ENCODE data around the gene ZDHHC11. TPM values are rescaled to one million over a fixed set of nuclear protein-coding genes. Genes with fewer than 3 reads are reported as not detected.
A peak's percentile ranks its signal among the peaks of the same experiment; 100 is the strongest.
"Not testable (repeated sequence)": the region's sequence is repeated elsewhere in the genome, so short reads cannot be mapped to it uniquely, and the experiment has no call there.

ZDHHC11 gene
- total RNA-seq, 1 donor from 2014 or later: 47.6 TPM

DNA sequence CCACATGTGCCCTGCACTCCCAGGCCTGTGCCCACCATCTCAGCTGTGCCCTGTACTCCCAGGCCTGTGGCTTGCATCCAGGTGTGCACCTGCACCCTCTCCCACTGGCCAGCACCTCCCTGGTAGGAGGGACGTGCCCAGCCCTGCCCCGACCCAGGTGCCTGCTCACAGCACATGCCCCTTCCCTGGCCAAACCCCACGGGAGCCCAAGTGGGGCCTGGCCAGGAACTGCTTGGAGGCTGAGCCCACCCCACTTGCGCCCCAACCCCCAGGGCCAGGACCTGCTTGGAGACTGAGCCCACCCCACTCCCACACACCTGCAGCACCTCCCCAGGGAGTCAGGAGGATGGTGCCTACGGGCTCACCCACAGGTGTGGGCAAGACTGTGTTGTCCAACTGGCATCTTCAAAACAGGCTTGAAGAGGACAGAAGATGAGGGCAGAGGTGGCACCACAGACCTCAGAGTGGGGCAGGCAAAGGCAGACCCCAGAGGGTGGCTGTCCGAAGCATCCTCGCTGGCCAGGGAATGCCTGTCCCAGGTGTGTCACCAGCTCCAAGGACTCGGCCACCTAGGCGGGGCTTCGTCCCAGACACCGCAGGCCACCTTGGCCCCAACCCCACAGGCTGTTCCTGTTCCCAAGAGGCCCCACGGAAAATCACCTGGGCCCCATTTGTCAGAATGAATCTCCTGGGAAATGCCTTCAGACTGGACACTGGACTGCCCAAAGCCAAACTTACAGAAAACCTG lies 77.1 kb downstream of the ZDHHC11 start:
- H3K27ac Mint-ChIP-seq: no peak overlapping the region
- TF ChIP-seq, protein P1, sequence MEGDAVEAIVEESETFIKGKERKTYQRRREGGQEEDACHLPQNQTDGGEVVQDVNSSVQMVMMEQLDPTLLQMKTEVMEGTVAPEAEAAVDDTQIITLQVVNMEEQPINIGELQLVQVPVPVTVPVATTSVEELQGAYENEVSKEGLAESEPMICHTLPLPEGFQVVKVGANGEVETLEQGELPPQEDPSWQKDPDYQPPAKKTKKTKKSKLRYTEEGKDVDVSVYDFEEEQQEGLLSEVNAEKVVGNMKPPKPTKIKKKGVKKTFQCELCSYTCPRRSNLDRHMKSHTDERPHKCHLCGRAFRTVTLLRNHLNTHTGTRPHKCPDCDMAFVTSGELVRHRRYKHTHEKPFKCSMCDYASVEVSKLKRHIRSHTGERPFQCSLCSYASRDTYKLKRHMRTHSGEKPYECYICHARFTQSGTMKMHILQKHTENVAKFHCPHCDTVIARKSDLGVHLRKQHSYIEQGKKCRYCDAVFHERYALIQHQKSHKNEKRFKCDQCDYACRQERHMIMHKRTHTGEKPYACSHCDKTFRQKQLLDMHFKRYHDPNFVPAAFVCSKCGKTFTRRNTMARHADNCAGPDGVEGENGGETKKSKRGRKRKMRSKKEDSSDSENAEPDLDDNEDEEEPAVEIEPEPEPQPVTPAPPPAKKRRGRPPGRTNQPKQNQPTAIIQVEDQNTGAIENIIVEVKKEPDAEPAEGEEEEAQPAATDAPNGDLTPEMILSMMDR (IDR thresholded peaks at IDR 0.05; ENCODE audit: unreplicated experiment): no peak
- no peak overlapping the region for H3K4me3 Mint-ChIP-seq (ENCODE audit: low read depth)
- H3K4me1 Mint-ChIP-seq (ENCODE audit: low read depth): no peaks in the 10 kb centered on the region
- no peak for DNase-seq (ENCODE audit: low spot score, unreplicated experiment)
- peaks cover 3% of the 10 kb centered on the region for H3K9me3 Mint-ChIP-seq (ENCODE audit: low read depth)
- H3K27me3 Mint-ChIP-seq: peaks cover 4% of the 10 kb centered on the region
- H3K36me3 Mint-ChIP-seq (ENCODE audit: insufficient read depth): peaks cover 2% of the 10 kb centered on the region

GRCh38 chr5:772931-773330 lies 77.9 kb downstream of the ZDHHC11 start:
- H3K9me3 Mint-ChIP-seq (ENCODE audit: low read depth); H3K27ac Mint-ChIP-seq; H3K36me3 Mint-ChIP-seq (ENCODE audit: insufficient read depth); H3K27me3 Mint-ChIP-seq; DNase-seq (ENCODE audit: low spot score, unreplicated experiment); H3K4me3 Mint-ChIP-seq (ENCODE audit: low read depth); H3K4me1 Mint-ChIP-seq (ENCODE audit: low read depth): not testable (repeated sequence)

DNA sequence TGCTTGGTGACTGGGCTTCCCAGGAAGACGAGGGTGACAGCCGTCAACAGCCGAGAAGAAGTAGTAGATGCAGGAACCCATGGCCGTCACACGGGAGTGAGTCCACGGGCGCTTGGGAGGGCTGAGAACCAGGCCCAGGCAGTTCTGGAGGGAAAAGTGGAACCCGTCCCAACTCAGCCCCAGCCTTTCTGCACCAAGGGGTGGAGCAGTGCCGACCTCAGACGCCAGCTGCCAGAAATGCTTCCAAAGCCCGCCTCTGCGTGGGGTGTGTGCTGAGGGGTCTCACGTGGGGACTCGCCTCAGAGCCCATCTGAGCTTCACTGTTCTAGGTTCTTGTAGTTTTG lies 78.3 kb downstream of the ZDHHC11 start:
- H3K4me3 Mint-ChIP-seq (ENCODE audit: low read depth); H3K36me3 Mint-ChIP-seq (ENCODE audit: insufficient read depth); H3K27me3 Mint-ChIP-seq; H3K4me1 Mint-ChIP-seq (ENCODE audit: low read depth); H3K9me3 Mint-ChIP-seq (ENCODE audit: low read depth); H3K27ac Mint-ChIP-seq; DNase-seq (ENCODE audit: low spot score, unreplicated experiment): not testable (repeated sequence)

GRCh38 chr5:771841-772546 lies 78.8 kb downstream of the ZDHHC11 start:
- H3K9me3 Mint-ChIP-seq (ENCODE audit: low read depth); H3K27ac Mint-ChIP-seq; H3K36me3 Mint-ChIP-seq (ENCODE audit: insufficient read depth); DNase-seq (ENCODE audit: low spot score, unreplicated experiment); H3K27me3 Mint-ChIP-seq; H3K4me3 Mint-ChIP-seq (ENCODE audit: low read depth); H3K4me1 Mint-ChIP-seq (ENCODE audit: low read depth): not testable (repeated sequence)

- not testable (repeated sequence) for H3K27me3 Mint-ChIP-seq; H3K36me3 Mint-ChIP-seq (ENCODE audit: insufficient read depth); H3K4me3 Mint-ChIP-seq (ENCODE audit: low read depth); DNase-seq (ENCODE audit: low spot score, unreplicated experiment); H3K9me3 Mint-ChIP-seq (ENCODE audit: low read depth); H3K4me1 Mint-ChIP-seq (ENCODE audit: low read depth)
- H3K27ac Mint-ChIP-seq: peak overlapping the region; percentile 90
These were observed 79.6 kb downstream of the ZDHHC11 start for GRCh38 chr5:771087-771781.

DNA sequence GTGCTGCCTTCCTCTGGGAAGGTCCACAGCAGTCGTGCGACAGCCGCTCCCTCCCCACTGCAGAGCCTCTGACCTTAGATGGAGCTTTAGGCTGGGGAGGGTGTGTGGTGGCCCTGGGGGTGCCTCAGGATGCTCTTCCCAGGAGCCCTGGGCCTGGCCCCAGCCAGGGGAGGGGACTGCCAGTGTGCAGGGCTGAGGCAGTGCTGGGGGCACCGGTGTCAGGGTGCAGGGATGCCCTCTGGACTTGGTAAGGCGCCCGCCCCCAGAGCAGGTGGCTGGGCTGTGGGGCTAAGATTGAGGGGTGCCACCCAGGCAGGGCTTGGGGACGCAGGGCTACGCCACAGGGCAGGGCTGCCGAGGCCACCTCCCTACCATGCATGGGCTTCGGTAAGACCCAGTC lies 80.2 kb downstream of the ZDHHC11 start:
- not testable (repeated sequence) for DNase-seq (ENCODE audit: low spot score, unreplicated experiment); H3K36me3 Mint-ChIP-seq (ENCODE audit: insufficient read depth); H3K27ac Mint-ChIP-seq; H3K27me3 Mint-ChIP-seq; H3K4me3 Mint-ChIP-seq (ENCODE audit: low read depth); H3K4me1 Mint-ChIP-seq (ENCODE audit: low read depth); H3K9me3 Mint-ChIP-seq (ENCODE audit: low read depth)

DNA sequence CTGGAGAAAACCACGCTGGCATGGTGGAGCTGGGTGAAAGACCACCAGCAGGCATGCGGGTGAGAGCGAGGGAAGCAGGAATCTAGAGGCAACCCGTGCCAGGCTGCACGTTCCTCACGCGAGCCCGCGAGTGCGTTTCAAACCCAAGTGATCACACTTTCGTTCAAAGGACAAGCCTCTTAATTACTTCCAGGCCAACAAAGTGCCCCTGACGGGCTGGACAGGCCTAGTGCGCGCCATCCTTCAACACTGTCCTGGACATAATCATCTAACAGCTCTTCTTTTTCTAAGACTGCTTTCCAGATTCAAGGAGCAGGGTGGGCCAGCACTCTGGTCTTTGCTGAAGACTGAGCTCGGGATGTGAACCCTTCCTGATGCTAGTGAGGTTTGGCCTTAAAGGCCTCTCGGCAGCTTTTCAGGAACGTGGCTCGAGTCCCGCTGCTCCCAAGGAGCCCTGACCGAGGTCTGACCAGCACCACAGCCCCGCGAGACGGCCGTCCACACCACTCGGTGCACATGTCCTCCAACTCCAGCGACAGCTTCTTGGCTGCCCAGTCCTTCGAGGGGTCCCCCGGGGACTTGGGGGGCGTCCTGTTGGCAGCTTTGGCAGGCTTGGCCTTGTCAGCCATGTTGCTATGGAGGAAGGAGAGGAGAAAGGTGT lies 81.2 kb downstream of the ZDHHC11 start:
- not testable (repeated sequence) for H3K36me3 Mint-ChIP-seq (ENCODE audit: insufficient read depth); H3K4me1 Mint-ChIP-seq (ENCODE audit: low read depth); H3K27ac Mint-ChIP-seq; H3K9me3 Mint-ChIP-seq (ENCODE audit: low read depth); H3K4me3 Mint-ChIP-seq (ENCODE audit: low read depth); DNase-seq (ENCODE audit: low spot score, unreplicated experiment); H3K27me3 Mint-ChIP-seq
